GM21576 (cell line): ENCODE results near the gene TFPT.

Experiments used
- ATAC-seq: cut with Tn5 transposase; IDR thresholded peaks from one replicate; pipeline ENCODE4 v1.9.1; 2021; ENCODE audit warnings: mild to moderate bottlenecking, moderate library complexity; ENCODE audit not compliant: unreplicated experiment

The TFPT gene

GRCh38 chr19:54149021-54149812 is 33.8 kb upstream of the TFPT start:
- ATAC-seq, result no peak

DNA sequence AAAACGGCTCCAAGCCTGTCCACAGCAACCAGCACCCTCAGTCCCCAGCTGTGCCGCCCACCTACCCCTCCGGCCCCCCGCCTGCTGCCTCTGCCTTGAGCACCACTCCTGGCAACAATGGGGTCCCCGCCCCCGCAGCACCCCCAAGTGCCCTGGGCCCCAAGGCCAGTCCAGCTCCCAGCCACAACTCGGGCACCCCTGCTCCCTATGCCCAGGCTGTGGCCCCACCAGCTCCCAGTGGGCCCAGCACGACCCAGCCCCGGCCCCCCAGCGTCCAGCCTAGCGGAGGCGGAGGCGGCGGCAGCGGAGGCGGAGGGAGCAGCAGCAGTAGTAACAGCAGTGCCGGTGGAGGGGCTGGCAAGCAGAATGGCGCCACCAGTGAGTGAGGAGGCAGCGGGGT is 32.7 kb upstream of the TFPT start:
- ATAC-seq, result no peak

DNA sequence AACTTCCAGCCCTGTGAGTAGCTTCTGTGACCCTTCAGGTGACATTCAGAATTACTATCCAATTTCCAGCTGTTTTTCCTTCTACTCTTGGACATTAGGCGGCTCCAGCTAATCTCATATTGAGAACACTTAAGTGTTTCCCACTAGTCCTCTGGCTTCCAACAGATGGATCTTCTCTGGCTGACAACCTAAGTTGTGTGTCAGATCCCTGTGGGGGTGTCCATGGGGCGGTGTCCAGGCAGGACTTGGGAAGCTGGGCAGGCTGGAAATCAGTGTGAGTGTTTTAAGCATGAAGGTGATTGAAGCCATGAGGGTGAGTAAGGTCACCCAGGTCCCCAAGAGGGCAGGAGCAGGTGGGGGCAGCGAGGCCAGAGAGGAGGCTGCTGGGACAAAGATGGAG is 32.2 kb upstream of the TFPT start:
- ATAC-seq, result no peak

GRCh38 chr19:54145541-54146158 is 30.2 kb upstream of the TFPT start:
- ATAC-seq, result no peak

DNA sequence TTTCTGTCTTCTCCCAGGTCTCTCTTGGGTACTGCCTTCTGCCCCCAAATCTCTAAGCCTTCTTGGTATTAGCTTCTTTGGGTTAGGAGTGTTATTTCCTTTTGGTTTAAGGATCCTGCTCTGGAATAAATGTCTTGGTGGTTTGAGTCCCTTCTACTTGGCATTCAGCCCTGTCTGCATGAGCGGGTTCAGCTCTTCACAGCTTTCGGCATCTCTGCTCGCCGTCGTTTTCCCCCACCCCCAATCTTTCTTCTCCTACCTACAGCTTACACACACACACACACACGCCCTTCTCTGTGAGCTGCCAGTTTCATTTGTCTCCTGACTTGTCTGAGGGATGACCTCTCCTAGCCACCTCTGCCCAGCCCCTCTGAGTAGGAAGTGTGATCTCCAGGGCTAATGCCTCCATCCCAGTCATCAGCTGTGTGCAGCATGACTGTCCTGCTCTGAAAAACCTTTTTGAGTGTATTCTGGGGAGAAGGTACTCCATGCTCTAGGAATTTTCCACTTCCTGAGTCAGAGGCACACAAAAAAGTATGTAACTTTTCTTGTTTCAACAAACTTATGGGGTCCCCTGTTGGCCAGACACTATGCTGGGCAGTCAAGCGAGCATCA is 26.8 kb upstream of the TFPT start:
- ATAC-seq, result no peak

- ATAC-seq, result no peak
These were observed 25.9 kb upstream of the TFPT start for GRCh38 chr19:54141356-54141755.

GRCh38 chr19:54138489-54139256 is 23.2 kb upstream of the TFPT start:
- ATAC-seq, result no peak

DNA sequence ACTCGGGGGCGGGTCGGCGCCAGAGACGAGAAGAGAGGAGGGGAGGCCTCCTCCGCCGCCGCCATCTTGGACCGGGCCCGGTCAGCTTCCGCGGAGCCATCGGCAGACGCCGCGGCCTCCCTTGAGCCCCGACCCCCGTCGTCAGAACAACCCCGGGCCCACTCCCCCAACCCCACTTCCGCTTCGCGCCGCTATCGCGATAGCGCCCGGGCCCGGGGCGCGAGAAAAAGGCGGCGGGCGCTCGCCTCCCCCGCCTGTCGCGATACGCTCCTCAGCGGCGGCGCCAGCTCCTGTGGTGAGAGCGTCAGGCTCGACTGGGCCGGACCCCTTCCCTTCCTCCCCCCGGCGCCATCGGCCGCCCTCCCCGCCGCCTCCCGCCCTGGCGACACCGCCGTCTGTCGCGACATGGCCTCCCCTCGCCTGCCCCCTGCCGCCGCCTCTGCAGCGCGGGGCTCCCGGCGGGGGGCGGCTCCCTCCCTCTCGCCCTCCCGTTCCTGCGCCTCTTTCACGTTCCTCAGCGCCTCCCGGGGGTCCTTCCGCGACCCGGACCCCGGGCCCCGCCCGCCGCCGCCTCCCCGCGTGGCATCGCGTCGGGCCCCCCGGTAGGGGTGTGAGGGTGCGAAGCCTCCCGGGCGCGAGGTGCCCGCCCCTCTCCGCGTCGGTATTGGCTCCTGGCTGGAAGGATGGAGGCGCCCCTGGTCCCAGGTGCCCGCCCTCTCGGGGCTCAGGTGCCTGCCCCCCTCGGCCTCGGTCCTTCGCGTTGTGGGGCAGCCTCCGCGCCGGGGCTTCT is 22.4 kb upstream of the TFPT start, which contains the start of gene CNOT3:
Gene CNOT3, plus strand, starts transcription at position 64 of the 790 bp plus-strand sequence. CDS start 5,217 bp downstream, outside the sequence.
- ATAC-seq, result no peak

GRCh38 chr19:54136864-54137698 is 21.6 kb upstream of the TFPT start:
- peak; percentile 77 for ATAC-seq

GRCh38 chr19:54136086-54136863 is 20.8 kb upstream of the TFPT start:
- no peak for ATAC-seq

DNA sequence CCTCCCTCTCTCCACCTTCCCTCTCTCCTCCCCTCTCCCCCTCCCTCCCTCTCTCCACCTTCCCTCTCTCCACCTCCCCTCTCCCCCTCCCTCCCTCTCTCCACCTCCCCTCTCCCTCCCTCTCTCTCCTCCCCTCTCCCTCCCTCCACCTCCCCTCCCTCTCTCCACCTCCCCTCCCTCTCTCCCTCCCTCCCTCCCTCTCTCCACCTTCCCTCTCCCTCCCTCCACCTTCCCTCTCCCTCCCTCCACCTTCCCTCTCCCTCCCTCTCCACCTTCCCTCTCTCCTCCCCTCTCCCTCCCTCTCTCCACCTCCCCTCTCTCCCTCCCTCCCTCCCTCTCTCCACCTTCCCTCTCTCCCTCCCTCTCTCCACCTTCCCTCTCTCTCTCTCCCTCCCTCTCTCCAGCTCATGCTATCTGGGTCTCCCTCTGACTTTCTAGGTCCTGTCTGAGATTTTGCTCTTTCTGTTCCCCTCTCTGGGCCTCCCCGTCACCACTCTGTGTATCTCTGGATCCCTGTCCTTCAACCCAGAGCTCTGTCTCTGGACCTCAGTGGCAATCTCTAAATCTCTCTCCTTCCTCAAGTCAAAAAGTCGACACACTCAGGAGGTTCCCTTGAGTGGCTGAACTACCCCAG is 18.6 kb upstream of the TFPT start:
- ATAC-seq, result no peak

GRCh38 chr19:54133312-54133956 is 18.0 kb upstream of the TFPT start:
- ATAC-seq, result no peak

- ATAC-seq, result no peak
These were observed 14.2 kb upstream of the TFPT start for GRCh38 chr19:54129617-54129996.

GRCh38 chr19:54128796-54129616 is 13.5 kb upstream of the TFPT start:
- ATAC-seq, result no peak

- ATAC-seq, result no peak
These were observed 12.9 kb upstream of the TFPT start for GRCh38 chr19:54128441-54128725.

- ATAC-seq, result no peak
These were observed 12.4 kb upstream of the TFPT start for GRCh38 chr19:54127688-54128440.

- ATAC-seq, result no peak
These were observed 10.3 kb upstream of the TFPT start for GRCh38 chr19:54125713-54126112.
